Thyroid gland (tissue), 4 donors: ENCODE results near the gene TSPAN11.

ENCODE experiments used
- POLR2A ChIP-seq, 2 donors: fragments of 450-650 bp; IDR thresholded peaks; one replicate each; pipeline ENCODE4 v1.6.1; 2017; ENCODE audit warnings: antibody characterized with exemption in 2 of 2, mild to moderate bottlenecking in 2 of 2, moderate library complexity in 1 of 2
- TF ChIP-seq, protein P1 (sequence below), 6 experiments: fragments of 200-600 bp in 3 of 6; fragments of 450-650 bp in 3 of 6; sonication (generic) in 3 of 6; IDR thresholded peaks; one replicate each; pipeline ENCODE4 v1.5.1; 2016 to 2019; ENCODE audit warnings: antibody characterized with exemption in 6 of 6, mild to moderate bottlenecking in 2 of 6, inconsistent platforms in 1 of 6, moderate library complexity in 1 of 6

DNA sequence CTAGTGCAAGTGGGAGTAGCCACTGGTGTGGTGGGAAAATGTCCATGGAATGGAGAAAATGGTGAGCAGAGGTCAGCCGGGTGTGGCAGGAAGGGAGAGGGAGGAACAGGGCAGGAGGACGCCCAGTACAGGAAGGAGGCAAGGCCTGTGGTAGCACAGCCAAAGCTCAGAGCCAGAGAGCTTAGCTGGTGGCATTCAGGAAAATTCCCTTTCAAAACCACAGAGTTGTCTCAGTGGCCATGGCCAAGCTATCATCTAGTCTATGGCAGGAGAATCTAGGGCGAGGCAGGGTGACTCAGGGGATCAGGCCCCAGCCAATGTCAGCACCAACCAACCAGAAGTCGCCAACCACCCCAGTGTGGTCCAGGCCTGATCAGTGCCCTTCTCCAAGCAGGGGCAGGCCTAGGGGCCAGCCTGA is 79.4 kb downstream of the TSPAN11 start:
- TF ChIP-seq, protein P1, sequence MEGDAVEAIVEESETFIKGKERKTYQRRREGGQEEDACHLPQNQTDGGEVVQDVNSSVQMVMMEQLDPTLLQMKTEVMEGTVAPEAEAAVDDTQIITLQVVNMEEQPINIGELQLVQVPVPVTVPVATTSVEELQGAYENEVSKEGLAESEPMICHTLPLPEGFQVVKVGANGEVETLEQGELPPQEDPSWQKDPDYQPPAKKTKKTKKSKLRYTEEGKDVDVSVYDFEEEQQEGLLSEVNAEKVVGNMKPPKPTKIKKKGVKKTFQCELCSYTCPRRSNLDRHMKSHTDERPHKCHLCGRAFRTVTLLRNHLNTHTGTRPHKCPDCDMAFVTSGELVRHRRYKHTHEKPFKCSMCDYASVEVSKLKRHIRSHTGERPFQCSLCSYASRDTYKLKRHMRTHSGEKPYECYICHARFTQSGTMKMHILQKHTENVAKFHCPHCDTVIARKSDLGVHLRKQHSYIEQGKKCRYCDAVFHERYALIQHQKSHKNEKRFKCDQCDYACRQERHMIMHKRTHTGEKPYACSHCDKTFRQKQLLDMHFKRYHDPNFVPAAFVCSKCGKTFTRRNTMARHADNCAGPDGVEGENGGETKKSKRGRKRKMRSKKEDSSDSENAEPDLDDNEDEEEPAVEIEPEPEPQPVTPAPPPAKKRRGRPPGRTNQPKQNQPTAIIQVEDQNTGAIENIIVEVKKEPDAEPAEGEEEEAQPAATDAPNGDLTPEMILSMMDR (IDR thresholded peaks at IDR 0.05) = no peak
- no peak for TF ChIP-seq POLR2A (IDR thresholded peaks at IDR 0.05)
